ENCODE results near the gene TMEM116. TPM values are rescaled to one million over a fixed set of nuclear protein-coding genes. Genes with fewer than 3 reads are reported as not detected.
A peak's percentile ranks its signal among the peaks of the same experiment; 100 is the strongest.

The TMEM116 gene
- total and polyA plus RNA-seq, 10 of the 15 experiments (the other 5 are each of a cell fraction or from before 2014, with no cell fraction given) = 6.0 to 25.7 (median 8.5) TPM

- TF ChIP-seq NRF1 (conservative IDR thresholded peaks at IDR 0.05; ENCODE audit: low read depth, low read length) = no peak
Measured at GRCh38 chr12:111993292-111994150, 19.4 kb downstream of the TMEM116 start (continued).

GRCh38 chr12:111992464-111992863 is 20.5 kb downstream of the TMEM116 start:
- Histone ChIP-seq H3K9me3 (replicated peaks; ENCODE audit: control insufficient read depth, insufficient read depth, low read length) (no peaks in the 10 kb centered on the region), H4K20me1 (ENCODE audit: control insufficient read depth, insufficient read depth) (no peaks in the 10 kb centered on the region), H2AFZ (ENCODE audit: control insufficient read depth, low read depth, low read length) (no peak overlapping the region), H3K4me3 (no peak overlapping the region), H3K36me3 (ENCODE audit: control insufficient read depth in 2 of 2, insufficient read depth in 2 of 2, low read length in 1 of 2) (no peaks in the 10 kb centered on the region), H3K9ac (ENCODE audit: control insufficient read depth, insufficient read depth, low read length) (no peak overlapping the region), H3K4me2 (ENCODE audit: control insufficient read depth, insufficient read depth) (peak overlapping the region; percentile 85), H3K27me3 (replicated peaks in 1 of 2; ENCODE audit: control insufficient read depth in 2 of 2, insufficient read depth in 2 of 2, low read length in 1 of 2) (no peaks in the 10 kb centered on the region), H3K79me2 (ENCODE audit: control insufficient read depth, insufficient read depth, low read length) (no peaks in the 10 kb centered on the region), H3K4me1 (ENCODE audit: control insufficient read depth, insufficient read depth, low read length) (peaks cover 32% of the 10 kb centered on the region), H3K27ac (ENCODE audit: control insufficient read depth, insufficient read depth) (no peak overlapping the region)
- ATAC-seq = peak; percentile 52
- ChIA-PET CTCF (interaction anchor here (1.9 to 3.8 kb wide), 3 partner anchors 19 to 47 kb away, joined by 5 to 18 read pairs (median 14); partner anchors contain the start of genes ERP29 and TMEM116), SMC1A (ENCODE audit: uncharacterized antibody, unreplicated experiment) (interaction anchor here (1.7 to 4.9 kb wide), 2 partner anchors 14 to 22 kb away, joined by 5 to 51 read pairs; partner anchors contain the start of genes ERP29 and TMEM116), RAD21 (ENCODE audit: unreplicated experiment) (interaction anchor here (0.7 to 5.6 kb wide), 4 partner anchors 10 to 47 kb away, joined by 3 to 50 read pairs (median 5); partner anchors contain the start of genes ERP29 and TMEM116), POLR2A (interaction anchor here (0.7 to 1.3 kb wide), 4 partner anchors 10 to 208 kb away, joined by 3 to 4 read pairs (median 4); no protein-coding TSS in a partner anchor)
- intact Hi-C loops (cut with micrococcal nuclease; ENCODE audit: unreplicated experiment) = loop anchor here (5.0 kb wide), 1 partner anchor 45 kb away; no protein-coding TSS in a partner anchor
- no TSS peak for BruUV-seq (replicated peaks)
- no peak for FAIRE-seq
- no peak for DNase-seq (ENCODE audit: low read depth, low spot score)
- WGBS (ENCODE audit: insufficient coverage, insufficient replicate concordance, low lambda C conversion rate, missing lambda C conversion rate) = 3% methylated on average over 6 of the region's 6 CpGs
- in situ Hi-C loops (cut with MboI) = no loop called here
- TF ChIP-seq NFIC (IDR thresholded peaks at IDR 0.05; ENCODE audit: low read depth, low read length) (no peak), MTA2 (IDR thresholded peaks at IDR 0.05; ENCODE audit: low read depth) (0 out of 2 replicates have a peak, but pooled peaks have one; percentile 7), RAD21 (IDR thresholded peaks at IDR 0.05; ENCODE audit: insufficient read depth, low read depth, low read length) (no peak), PKNOX1 (IDR thresholded peaks at IDR 0.05) (no peak), GABPA (IDR thresholded peaks at IDR 0.05; ENCODE audit: low read depth) (no peak), RFX5 (IDR thresholded peaks at IDR 0.05; ENCODE audit: low read depth, low read length) (no peak), CUX1 (IDR thresholded peaks at IDR 0.05; ENCODE audit: insufficient replicate concordance, low read depth, low read length) (no peak), IKZF1 (conservative IDR thresholded peaks at IDR 0.05) (peak; percentile 39; the same call in 1 of the 2 replicates), RCOR1 (conservative IDR thresholded peaks at IDR 0.05; ENCODE audit: low read depth, low read length) (no peak), MTA3 (IDR thresholded peaks at IDR 0.05; ENCODE audit: borderline replicate concordance, low read length) (no peak), MYC (IDR thresholded peaks at IDR 0.05; ENCODE audit: insufficient read depth, insufficient read length, insufficient replicate concordance, low read length, severe bottlenecking) (no peak), ETV6 (conservative IDR thresholded peaks at IDR 0.05 in 1 of 2, IDR thresholded peaks at IDR 0.05 in 1 of 2; ENCODE audit: borderline replicate concordance in 1 of 2, low read depth in 1 of 2) (no peak)

Measured in GM12878 (cell line).